ENCODE measurements around the gene MYO1E.
"Not testable (repeated sequence)": the region's sequence is repeated elsewhere in the genome, so short reads cannot be mapped to it uniquely, and the experiment has no call there.

The MYO1E gene

GRCh38 chr15:59127255-59127654 is 245.4 kb downstream of the MYO1E start:
- not testable (repeated sequence) for DNase-seq (ENCODE audit: low spot score)

GRCh38 chr15:59125683-59126082 is 247.0 kb downstream of the MYO1E start:
- not testable (repeated sequence) for DNase-seq (ENCODE audit: low spot score)

GRCh38 chr15:59124261-59124660 is 248.4 kb downstream of the MYO1E start:
- no peak for DNase-seq (ENCODE audit: low spot score)

- DNase-seq (ENCODE audit: low spot score): no peak
These were observed 251.7 kb downstream of the MYO1E start for GRCh38 chr15:59120937-59121336.

GRCh38 chr15:59119625-59120024 is 253.0 kb downstream of the MYO1E start:
- no peak for DNase-seq (ENCODE audit: low spot score)

GRCh38 chr15:59116771-59117170 is 255.9 kb downstream of the MYO1E start:
- DNase-seq (ENCODE audit: low spot score): no peak

- no peak for DNase-seq (ENCODE audit: low spot score)
These were observed 256.5 kb downstream of the MYO1E start for GRCh38 chr15:59116141-59116540.

- no peak for DNase-seq (ENCODE audit: low spot score)
These were observed 257.6 kb downstream of the MYO1E start for GRCh38 chr15:59115047-59115446.

- DNase-seq (ENCODE audit: low spot score): no peak
These were observed 261.4 kb downstream of the MYO1E start for GRCh38 chr15:59111251-59111650.

- peak; percentile 36 for DNase-seq (ENCODE audit: low spot score)
These were observed 266.8 kb downstream of the MYO1E start for GRCh38 chr15:59105854-59106253.

- peak; percentile 96 for DNase-seq (ENCODE audit: low spot score)
These were observed 267.5 kb downstream of the MYO1E start, which contains the start of gene CCNB2 for GRCh38 chr15:59104912-59105732. TSS of gene CCNB2 (plus strand) at chr15:59105146. CDS start at chr15:59105269, 123 bp downstream.

- DNase-seq (ENCODE audit: low spot score): no peak
These were observed 268.1 kb downstream of the MYO1E start for GRCh38 chr15:59104602-59104911.

GRCh38 chr15:59099162-59099685 is 273.4 kb downstream of the MYO1E start:
- no peak for DNase-seq (ENCODE audit: low spot score)

- no peak for DNase-seq (ENCODE audit: low spot score)
These were observed 276.2 kb downstream of the MYO1E start for GRCh38 chr15:59096429-59096828.

GRCh38 chr15:59094077-59094476 is 278.6 kb downstream of the MYO1E start:
- DNase-seq (ENCODE audit: low spot score): no peak

- no peak for DNase-seq (ENCODE audit: low spot score)
These were observed 284.9 kb downstream of the MYO1E start for GRCh38 chr15:59087731-59088130.

Data from LoVo (cell line).